Measurements from ENCODE around the gene ANKRD65. TPM values are rescaled to one million over a fixed set of nuclear protein-coding genes. Genes with fewer than 3 reads are reported as not detected.

Gene ANKRD65
- total RNA-seq, 1 experiment from 2014 or later: 3.2 TPM

DNA sequence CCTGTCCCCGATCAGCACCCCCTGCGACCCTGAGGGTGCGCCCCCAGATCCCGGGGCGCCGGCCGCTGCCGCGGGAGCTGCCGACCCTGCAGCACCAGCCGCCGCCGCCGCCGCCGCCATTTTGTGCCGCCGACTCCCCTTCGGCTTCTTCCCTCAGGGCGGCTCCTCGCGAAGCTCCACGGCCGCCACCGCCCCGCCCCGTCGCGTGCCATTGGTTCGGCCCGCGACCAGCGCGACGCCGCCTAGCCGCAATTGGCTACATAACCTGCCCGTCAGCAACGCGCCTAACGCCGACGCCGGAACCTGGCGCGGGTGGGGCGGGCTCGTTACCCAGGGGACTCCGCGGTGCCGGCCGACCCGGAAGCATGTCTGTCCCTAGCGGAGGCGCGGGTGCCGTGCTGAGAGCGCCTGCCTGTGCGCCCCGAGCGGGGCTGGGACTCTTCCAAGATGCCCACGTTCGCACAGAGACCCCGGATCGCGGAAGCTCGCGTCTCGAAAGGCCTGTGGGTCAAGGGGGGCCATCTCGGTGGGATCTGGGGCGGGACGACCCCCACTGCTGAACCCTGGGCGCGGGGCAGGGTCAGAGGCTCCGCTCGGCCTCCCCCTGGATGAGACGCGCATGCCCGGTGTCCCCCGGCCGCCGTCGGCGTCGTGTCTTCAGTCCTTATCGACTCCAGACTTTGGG is 21.7 kb downstream of the ANKRD65 start, which contains the start of gene CCNL2:
Gene CCNL2, minus strand, starts transcription at position 149 of the 685 bp plus-strand sequence. Its CDS starts 29 bp downstream, at position 120.
- Histone ChIP-seq H3K9me3 (no peaks in the 10 kb centered on the region), H3K27me3 (replicated peaks; ENCODE audit: control insufficient read depth, insufficient read depth, low read length) (no peaks in the 10 kb centered on the region), H3K36me3 (ENCODE audit: control insufficient read depth, insufficient read depth, low read length) (peaks cover 2% of the 10 kb centered on the region; the same call in 1 of the 2 replicates), H3K4me3 (ENCODE audit: low read depth, low read length) (peak within 1 kb of the TSS; percentile 94), H3K4me1 (peaks cover 22% of the 10 kb centered on the region)
- CTCF ChIA-PET: interaction anchor here (1.2 kb wide), 2 partner anchors 34 to 106 kb away, joined by 3 to 4 read pairs; no protein-coding TSS in a partner anchor
- Mint-ChIP-seq H3K27ac (ENCODE audit: unreplicated experiment) (peak within 1 kb of the TSS; percentile 93), H3K9me3 (ENCODE audit: unreplicated experiment) (no peaks in the 10 kb centered on the region), H3K36me3 (ENCODE audit: insufficient read depth, unreplicated experiment) (peaks cover 84% of the 10 kb centered on the region), H3K4me3 (ENCODE audit: unreplicated experiment) (peak within 1 kb of the TSS; percentile 86), H3K27me3 (ENCODE audit: insufficient read depth, unreplicated experiment) (no peaks in the 10 kb centered on the region), H3K4me1 (ENCODE audit: low read depth, unreplicated experiment) (peaks cover 12% of the 10 kb centered on the region)
- POLR2A ChIA-PET: interaction anchor here (0.9 to 1.7 kb wide), 7 partner anchors 8 to 106 kb away, joined by 4 to 16 read pairs (median 6); partner anchors contain the start of genes AURKAIP1 and VWA1
- intact Hi-C loops (cut with micrococcal nuclease; ENCODE audit: unreplicated experiment): loop anchor here (2.0 to 5.0 kb wide), 2 partner anchors 33 to 41 kb away; no protein-coding TSS in a partner anchor
- peak; percentile 97 to 98 for DNase-seq
- BruUV-seq (replicated peaks): no TSS peak
- TF ChIP-seq, protein P1, sequence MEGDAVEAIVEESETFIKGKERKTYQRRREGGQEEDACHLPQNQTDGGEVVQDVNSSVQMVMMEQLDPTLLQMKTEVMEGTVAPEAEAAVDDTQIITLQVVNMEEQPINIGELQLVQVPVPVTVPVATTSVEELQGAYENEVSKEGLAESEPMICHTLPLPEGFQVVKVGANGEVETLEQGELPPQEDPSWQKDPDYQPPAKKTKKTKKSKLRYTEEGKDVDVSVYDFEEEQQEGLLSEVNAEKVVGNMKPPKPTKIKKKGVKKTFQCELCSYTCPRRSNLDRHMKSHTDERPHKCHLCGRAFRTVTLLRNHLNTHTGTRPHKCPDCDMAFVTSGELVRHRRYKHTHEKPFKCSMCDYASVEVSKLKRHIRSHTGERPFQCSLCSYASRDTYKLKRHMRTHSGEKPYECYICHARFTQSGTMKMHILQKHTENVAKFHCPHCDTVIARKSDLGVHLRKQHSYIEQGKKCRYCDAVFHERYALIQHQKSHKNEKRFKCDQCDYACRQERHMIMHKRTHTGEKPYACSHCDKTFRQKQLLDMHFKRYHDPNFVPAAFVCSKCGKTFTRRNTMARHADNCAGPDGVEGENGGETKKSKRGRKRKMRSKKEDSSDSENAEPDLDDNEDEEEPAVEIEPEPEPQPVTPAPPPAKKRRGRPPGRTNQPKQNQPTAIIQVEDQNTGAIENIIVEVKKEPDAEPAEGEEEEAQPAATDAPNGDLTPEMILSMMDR (IDR thresholded peaks at IDR 0.05; ENCODE audit: insufficient read depth in 1 of 2, low read depth in 1 of 2, low read length in 1 of 2, severe bottlenecking in 1 of 2, unreplicated experiment in 1 of 2): peak; percentile 44 to 54

GRCh38 chr1:1398677-1399186 is 22.3 kb downstream of the ANKRD65 start:
- Histone ChIP-seq H3K36me3 (ENCODE audit: control insufficient read depth, insufficient read depth, low read length) (peaks cover 2% of the 10 kb centered on the region; the same call in 1 of the 2 replicates), H3K4me1 (peaks cover 22% of the 10 kb centered on the region), H3K27me3 (replicated peaks; ENCODE audit: control insufficient read depth, insufficient read depth, low read length) (no peaks in the 10 kb centered on the region), H3K4me3 (ENCODE audit: low read depth, low read length) (peak overlapping the region; percentile 94), H3K9me3 (no peaks in the 10 kb centered on the region)
- H3K9me3 Mint-ChIP-seq (ENCODE audit: unreplicated experiment): no peaks in the 10 kb centered on the region
- H3K36me3 Mint-ChIP-seq (ENCODE audit: insufficient read depth, unreplicated experiment): peaks cover 84% of the 10 kb centered on the region
- H3K27ac Mint-ChIP-seq (ENCODE audit: unreplicated experiment): peak overlapping the region; percentile 76
- ChIA-PET POLR2A (interaction anchor here (0.9 to 1.7 kb wide), 7 partner anchors 9 to 106 kb away, joined by 4 to 16 read pairs (median 6); partner anchors contain the start of genes AURKAIP1 and VWA1), CTCF (interaction anchor here (1.2 kb wide), 1 partner anchor 34 kb away, joined by 3 read pairs; no protein-coding TSS in a partner anchor)
- no TSS peak for BruUV-seq (replicated peaks)
- H3K4me3 Mint-ChIP-seq (ENCODE audit: unreplicated experiment): peak overlapping the region; percentile 86
- peaks cover 12% of the 10 kb centered on the region for H3K4me1 Mint-ChIP-seq (ENCODE audit: low read depth, unreplicated experiment)
- TF ChIP-seq, protein P1 (IDR thresholded peaks at IDR 0.05; ENCODE audit: insufficient read depth in 1 of 2, low read depth in 1 of 2, low read length in 1 of 2, severe bottlenecking in 1 of 2, unreplicated experiment in 1 of 2): no peak
- intact Hi-C loops (cut with micrococcal nuclease; ENCODE audit: unreplicated experiment): loop anchor here (2.0 to 5.0 kb wide), 2 partner anchors 34 to 42 kb away; no protein-coding TSS in a partner anchor
- no peaks in the 10 kb centered on the region for H3K27me3 Mint-ChIP-seq (ENCODE audit: insufficient read depth, unreplicated experiment)
- DNase-seq: no peak

GRCh38 chr1:1397839-1398523 is 23.1 kb downstream of the ANKRD65 start:
- POLR2A ChIA-PET: interaction anchor here (1.7 kb wide), 1 partner anchor 10 kb away, joined by 14 read pairs; no protein-coding TSS in a partner anchor
- no peaks in the 10 kb centered on the region for H3K27me3 ChIP-seq (replicated peaks; ENCODE audit: control insufficient read depth, insufficient read depth, low read length)
- no peak for DNase-seq
- peaks cover 2% of the 10 kb centered on the region; the same call in 1 of the 2 replicates for H3K36me3 ChIP-seq (ENCODE audit: control insufficient read depth, insufficient read depth, low read length)
- Mint-ChIP-seq H3K4me3 (ENCODE audit: unreplicated experiment) (peak overlapping the region; percentile 86), H3K27ac (ENCODE audit: unreplicated experiment) (peak overlapping the region; percentile 76), H3K4me1 (ENCODE audit: low read depth, unreplicated experiment) (peaks cover 12% of the 10 kb centered on the region), H3K36me3 (ENCODE audit: insufficient read depth, unreplicated experiment) (peaks cover 85% of the 10 kb centered on the region), H3K27me3 (ENCODE audit: insufficient read depth, unreplicated experiment) (no peaks in the 10 kb centered on the region), H3K9me3 (ENCODE audit: unreplicated experiment) (no peaks in the 10 kb centered on the region)
- intact Hi-C loops (cut with micrococcal nuclease; ENCODE audit: unreplicated experiment): loop anchor here (2.0 to 5.0 kb wide), 2 partner anchors 34 to 43 kb away; no protein-coding TSS in a partner anchor
- peaks cover 22% of the 10 kb centered on the region for H3K4me1 ChIP-seq
- TSS peak; percentile 52 for BruUV-seq (replicated peaks)
- H3K4me3 ChIP-seq (ENCODE audit: low read depth, low read length): peak overlapping the region; percentile 94
- CTCF ChIA-PET: interaction anchor here (0.6 kb wide), 1 partner anchor 86 kb away, joined by 3 read pairs; no protein-coding TSS in a partner anchor
- no peaks in the 10 kb centered on the region for H3K9me3 ChIP-seq
- TF ChIP-seq, protein P1 (IDR thresholded peaks at IDR 0.05; ENCODE audit: insufficient read depth in 1 of 2, low read depth in 1 of 2, low read length in 1 of 2, severe bottlenecking in 1 of 2, unreplicated experiment in 1 of 2): no peak
